NCI-H2029 (cell line): Measurements from ENCODE around the gene RNF32.
"Not testable (repeated sequence)": the region's sequence is repeated elsewhere in the genome, so short reads cannot be mapped to it uniquely, and the experiment has no call there.

Experiments
- DNase-seq: peaks from one replicate; lab custom pipeline; 2025; lab: John Stamatoyannopoulos, UW

The RNF32 gene

DNA sequence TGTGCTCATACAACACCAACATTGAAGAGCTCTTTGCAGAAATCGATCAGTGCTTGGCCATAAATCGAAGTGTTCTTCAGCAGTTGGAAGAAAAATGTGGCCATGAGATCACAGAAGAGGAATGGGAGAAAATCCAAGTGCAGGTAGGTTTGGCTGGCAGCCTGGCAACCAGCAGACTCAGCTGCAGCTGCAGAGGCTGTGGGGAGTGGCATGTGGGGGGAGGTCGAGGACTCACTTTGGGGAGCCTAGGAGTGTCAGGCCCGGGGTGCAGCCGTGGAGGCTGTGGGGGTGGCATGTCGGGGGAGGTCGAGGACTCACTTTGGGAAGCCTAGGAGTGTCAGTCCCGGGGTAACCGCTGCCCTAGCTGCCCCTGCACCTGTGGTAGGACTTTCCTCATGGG is 35.1 kb downstream of the RNF32 start:
- DNase-seq, result no peak

DNA sequence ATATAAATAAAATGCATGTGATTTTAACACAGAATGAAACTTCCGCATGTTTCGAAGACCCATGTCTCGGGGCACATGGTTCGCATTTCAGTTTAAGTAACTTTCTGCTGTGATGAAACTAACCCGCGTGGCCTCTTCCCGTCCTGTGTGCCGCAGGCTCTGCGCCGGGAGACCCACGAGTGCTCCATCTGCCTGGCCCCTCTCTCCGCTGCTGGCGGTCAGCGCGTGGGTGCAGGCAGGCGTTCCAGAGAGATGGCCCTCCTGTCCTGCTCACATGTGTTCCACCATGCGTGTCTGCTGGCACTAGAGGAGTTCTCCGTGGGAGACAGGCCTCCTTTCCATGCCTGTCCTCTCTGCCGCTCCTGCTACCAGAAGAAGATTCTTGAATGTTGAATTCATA is 35.7 kb downstream of the RNF32 start:
- no peak for DNase-seq

DNA sequence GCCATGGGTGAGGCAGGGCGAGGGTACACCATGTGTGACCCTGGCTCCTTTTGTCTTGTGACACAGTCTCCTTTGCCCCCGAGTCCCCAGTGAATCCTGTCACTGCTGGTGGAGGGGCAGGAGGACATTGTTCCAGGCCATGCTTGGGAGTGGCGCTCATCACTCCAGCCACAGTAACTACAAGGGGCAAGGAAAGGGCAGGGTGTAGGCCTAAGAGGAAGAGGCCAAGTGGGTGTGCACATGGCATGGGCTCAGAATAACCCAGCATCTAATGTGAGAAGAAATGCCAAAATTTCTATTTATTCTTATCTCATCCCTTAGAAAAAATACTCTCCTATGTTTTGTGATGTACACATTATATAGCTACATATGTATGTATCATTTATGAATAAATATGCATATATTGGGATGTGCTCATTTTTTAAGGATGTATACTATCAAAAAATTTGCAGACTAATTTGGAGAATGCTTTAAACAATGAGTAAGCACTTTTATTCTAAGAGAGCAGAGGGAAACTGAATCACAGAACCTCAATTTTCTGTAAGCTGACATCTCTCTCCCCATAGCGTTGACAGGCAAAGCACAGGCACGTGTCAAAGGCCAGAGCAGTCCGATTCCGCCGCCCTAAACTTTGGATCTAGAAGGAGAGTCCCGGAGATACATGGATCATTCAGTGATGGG is 36.9 kb downstream of the RNF32 start:
- DNase-seq, result no peak

DNA sequence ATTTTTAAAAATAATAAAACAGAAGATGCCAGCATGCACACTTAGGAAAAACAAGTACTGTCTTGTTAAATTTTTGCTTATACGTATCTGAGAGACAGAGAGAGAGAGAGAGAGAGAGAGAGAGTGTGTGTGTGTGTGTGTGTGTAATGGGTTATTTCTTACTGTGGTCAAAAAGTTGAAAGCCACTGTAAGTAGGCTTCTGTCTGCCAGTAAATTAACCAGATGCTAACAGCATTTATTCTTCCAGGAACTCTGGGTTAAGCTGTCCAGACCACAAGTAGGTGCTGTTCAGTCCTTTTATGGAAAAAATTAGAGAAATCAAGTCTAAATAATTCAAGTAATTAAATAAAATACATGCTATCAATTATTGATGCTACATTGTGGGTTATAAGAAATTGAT is 39.7 kb downstream of the RNF32 start:
- DNase-seq, result no peak

GRCh38 chr7:156682928-156683327 is 42.4 kb downstream of the RNF32 start:
- no peak for DNase-seq

- DNase-seq, result no peak
These were observed 43.7 kb downstream of the RNF32 start for GRCh38 chr7:156684251-156684650.

DNA sequence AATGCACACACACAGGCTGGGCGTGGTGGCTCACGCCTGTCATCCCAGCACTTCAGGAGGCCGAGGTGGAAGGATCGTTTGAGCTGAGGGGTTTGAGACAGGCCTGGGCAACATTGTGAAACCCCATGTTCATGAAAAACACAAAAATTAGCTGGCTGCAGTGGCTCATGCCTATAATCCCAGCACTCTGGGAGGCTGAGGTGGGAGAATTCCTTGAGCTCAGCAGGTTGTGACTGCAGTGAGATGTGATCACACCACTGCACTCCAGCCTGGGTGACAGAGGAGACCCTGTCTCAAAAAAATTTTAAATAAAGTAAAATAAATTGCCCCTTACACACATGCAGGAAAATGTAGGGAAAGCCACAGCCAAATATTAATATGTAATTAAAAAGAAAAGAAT is 44.1 kb downstream of the RNF32 start:
- DNase-seq, result no peak

DNA sequence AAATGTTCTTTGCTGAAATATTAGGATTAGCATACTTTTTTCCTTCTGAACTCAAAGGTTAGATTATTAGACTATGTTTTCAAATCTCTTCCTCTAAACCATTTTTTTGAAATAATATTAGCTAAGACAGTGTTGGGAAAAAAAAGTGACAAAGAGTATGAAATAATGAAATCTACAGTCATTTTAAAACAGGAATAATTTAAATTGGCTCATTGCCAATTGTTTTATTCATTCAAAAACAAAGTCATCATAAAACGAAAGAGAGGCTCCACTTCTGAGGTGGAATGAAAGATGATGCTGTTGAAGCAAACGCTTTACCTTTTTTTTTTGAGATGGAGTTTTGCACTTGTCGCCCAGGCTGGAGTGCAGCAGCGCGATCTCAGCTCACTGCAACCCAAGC is 51.2 kb downstream of the RNF32 start:
- no peak for DNase-seq

- DNase-seq, result no peak
These were observed 52.3 kb downstream of the RNF32 start for GRCh38 chr7:156692849-156693248.

- no peak for DNase-seq
These were observed 53.1 kb downstream of the RNF32 start for GRCh38 chr7:156693627-156694026.

- DNase-seq, result not testable (repeated sequence)
These were observed 56.7 kb downstream of the RNF32 start for GRCh38 chr7:156697283-156697682.

DNA sequence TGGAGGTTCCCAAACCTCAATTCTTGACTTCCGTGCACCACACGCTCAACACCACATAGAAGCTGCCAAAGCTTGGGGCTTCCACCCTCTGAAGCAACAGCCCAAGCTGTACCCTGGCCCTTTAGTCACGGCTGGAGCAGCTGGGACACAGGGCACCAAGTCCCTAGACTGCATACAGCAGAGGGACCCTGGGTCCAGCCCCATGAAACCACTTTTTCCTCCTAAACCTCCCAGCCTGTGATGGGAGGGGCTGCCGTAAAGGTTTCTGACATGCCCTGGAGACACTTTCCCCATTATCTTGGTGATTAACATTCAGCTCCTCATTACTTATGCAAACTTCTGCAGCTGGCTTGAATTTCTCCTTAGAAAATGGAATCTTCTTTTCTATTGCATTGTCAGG is 57.9 kb downstream of the RNF32 start:
- not testable (repeated sequence) for DNase-seq

DNA sequence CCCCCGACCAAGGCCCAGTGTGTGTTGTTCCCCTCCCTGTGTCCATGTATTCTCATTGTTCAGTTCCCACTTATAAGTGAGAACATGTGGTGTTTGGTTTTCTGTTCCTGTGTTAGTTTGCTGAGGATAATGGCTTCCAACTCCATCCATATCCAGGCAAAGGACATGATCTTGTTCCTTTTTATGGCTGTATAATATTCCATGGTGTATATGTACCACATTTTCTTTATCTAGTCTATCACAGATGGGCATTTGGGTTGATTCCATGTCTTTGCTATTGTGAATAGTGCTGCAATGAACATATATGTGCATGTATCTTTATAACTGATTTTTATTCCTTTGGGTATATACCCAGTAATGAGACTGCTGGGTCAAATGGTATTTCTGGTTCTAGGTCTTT is 61.2 kb downstream of the RNF32 start:
- not testable (repeated sequence) for DNase-seq

GRCh38 chr7:156702399-156702798 is 61.8 kb downstream of the RNF32 start:
- no peak for DNase-seq

DNA sequence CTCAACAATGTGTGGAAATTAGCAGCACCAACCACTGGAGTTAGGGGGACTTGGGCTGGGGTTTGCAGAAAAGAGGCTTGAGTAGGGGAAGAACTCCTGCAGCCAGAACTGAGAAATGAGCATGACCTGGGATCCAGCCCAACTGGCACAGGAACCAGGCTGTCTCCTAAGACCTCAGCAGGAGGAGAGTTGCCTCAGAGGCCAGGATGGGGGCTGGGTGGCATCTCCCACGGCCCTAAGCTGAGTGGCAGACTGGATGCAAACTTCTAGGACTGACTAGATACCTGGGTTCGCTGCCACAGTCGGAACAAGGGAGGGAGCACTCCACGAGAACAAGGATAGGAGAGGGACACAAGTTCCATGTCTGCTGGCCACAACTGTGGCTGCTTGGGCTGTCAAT is 62.6 kb downstream of the RNF32 start:
- DNase-seq, result no peak

DNA sequence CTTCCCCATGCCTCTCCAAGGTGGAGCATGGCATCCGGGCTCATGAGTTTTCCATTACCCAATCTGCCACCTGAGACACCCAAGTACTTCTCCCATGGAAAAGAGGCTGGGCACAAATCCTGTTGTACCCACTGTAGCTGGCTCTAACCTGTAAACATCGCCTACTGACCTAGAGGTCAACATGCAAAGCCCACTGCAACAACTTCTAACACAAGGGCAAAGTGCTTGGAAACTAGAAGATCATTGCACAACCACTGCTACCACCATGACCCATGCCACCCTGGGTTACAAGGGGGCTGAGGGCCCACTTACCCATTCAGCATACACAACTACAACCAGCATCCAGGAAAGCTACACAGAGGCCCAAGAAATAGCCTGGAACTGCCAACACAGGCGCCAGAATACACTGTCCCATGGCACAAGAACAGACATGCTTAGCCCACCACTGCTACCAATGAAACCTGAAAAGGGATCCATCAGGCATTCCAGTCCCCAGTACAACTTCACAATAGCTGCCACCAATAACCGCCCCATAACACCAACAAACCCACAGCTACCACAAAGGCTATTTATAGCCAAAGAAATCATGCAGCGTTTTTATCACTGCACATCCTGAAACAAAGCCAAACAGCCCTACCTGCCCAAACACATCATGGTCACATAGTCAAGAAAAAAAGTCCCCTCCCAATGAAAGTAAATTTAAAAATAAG is 63.4 kb downstream of the RNF32 start:
- DNase-seq, result no peak

DNA sequence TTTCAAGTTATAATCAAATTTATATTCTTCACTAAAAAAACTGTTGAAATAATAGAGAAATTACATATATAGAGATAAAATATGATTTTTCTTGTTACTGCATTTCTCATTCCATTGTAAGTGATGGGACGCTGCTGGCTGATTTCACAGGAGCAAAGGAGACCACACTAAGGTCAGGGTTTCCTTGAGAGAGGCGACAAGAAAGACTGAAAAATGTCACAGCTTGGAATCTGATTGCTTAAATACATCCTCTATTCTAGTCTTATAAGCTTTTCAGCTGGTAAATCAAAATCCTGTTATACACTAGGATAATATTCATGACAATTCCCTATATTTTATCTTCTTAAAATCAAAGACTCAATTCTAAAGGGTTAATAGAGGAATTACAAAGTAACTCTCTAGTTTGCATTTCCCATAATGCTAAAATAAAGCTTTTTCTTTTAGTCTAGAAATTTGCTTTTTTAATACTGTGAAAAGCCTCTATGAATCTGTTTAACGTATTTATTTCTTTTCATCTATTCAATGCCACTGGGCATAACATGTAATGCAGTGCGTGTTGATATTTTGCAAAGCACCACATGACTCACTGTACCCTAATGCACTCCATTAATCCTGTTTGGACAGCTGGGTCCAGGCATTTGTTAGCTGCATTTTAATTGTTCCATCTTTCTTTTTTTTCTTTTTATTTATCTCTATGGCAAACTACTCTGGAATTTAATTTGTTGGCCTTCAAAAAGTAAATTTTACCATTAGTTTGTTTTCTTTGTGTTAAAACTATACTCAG is 81.7 kb downstream of the RNF32 start:
- no peak for DNase-seq

- DNase-seq, result no peak
These were observed 84.5 kb downstream of the RNF32 start for GRCh38 chr7:156725073-156725472.

GRCh38 chr7:156725936-156726335 is 85.4 kb downstream of the RNF32 start:
- DNase-seq, result no peak
